Measurements from ENCODE around the gene ARHGAP9. TPM values are rescaled to one million over a fixed set of nuclear protein-coding genes. Genes with fewer than 3 reads are reported as not detected.

ARHGAP9 gene
- total RNA-seq, 1 experiment from 2014 or later: 30.6 TPM

DNA sequence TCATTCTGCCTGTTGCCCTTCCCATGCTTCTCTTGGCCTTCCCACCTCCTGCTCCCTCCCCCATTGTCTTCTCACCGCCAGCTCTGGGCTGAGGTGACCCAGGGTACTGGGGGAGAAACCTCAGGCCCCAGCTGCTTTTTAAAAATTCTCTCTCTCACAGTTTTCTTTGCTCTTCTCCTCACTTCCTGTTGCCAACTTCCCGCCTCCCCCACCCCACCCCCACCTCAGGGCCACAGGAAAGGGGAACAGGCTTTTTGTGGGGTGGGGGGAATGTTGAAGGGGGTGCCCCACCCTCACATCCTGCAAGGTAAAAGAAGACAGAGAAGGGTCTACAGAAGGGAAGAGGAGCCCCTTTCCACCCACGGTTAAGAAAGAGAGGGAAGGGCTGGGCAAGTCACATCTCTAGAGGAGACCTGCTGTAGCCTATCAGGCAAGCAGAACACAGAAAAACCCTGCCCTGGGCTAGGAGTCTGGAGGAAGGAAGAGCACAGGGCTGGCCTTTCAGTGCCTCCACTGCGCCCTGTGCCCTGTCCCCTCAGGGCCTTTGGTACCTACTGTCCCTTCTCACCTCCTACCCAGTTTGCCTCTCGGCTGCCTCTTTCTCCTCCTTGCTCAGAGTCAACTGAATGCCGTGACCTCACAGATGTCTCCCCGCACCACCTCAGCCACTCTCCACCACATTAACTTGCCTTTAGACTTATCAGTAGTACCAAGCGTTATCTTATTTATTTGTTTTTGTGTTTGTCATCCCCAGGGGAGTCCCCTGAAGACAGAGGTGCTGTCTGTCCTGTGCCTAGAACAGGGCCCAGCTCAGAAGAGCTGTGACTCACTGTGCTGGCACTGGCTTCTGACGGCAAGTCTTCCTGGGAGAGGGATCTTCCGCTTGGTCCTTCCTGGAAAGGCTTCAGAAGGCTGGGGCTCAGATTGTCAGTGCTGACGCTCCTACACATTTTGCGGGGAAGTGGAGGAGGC is 1.7 kb downstream of the ARHGAP9 start:
- H3K27me3 ChIP-seq (replicated peaks): no peaks in the 10 kb centered on the region

DNA sequence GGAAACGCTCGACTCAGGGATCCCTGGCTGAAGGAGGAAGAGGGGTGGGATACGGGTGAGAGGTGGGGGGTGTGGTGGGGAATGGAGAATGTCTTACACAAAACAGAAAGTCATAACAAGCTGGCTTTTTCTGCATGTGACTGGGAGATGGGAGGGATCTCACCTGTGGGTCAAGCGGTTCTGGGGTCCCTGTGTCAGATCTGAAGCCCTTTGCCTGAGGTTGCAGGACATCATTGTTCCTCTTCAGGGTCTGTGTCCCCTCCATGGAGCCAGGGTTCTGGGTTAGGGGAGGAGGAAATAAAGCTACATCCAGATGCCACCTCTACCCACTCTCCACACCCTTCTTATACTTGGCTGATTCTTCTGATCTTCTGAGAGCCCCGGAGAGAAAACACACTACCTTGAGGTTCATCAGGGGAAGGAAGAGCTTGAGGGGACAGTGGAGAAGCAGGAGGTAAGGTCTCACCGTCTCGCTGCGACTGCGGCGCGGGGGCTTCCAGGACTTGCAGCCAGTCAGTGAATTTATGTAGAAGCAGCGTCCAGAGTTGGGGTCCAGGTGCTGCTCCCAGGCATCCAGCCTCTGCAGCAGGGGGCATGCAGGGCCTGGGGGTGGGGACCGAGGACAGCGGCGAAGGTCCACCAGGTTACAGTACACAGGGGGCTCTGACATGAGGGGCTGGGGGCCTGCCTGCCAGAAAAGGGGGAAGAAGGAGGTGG is 2.5 kb downstream of the ARHGAP9 start:
- DNase-seq (ENCODE audit: low read depth in 1 of 2, low spot score in 2 of 2): peak; percentile 75 to 96
- no peaks in the 10 kb centered on the region for H3K27me3 ChIP-seq (replicated peaks)
- peak overlapping the region; percentile 4 for H3K27ac ChIP-seq
- H3K4me1 ChIP-seq (replicated peaks): peaks cover 49% of the 10 kb centered on the region
- H3K9me3 ChIP-seq (replicated peaks): no peaks in the 10 kb centered on the region; the same call in 1 of the 2 replicates
- peaks cover 8% of the 10 kb centered on the region for H3K36me3 ChIP-seq
- no peak overlapping the region for H3K4me3 ChIP-seq

More for the DNA sequence above, 1.7 kb downstream of the ARHGAP9 start:
- Histone ChIP-seq H3K36me3 (no peaks in the 10 kb centered on the region), H3K9me3 (replicated peaks) (no peaks in the 10 kb centered on the region), H3K27ac (peak overlapping the region; percentile 4), H3K4me3 (no peak overlapping the region), H3K4me1 (replicated peaks) (peaks cover 57% of the 10 kb centered on the region)
- DNase-seq (ENCODE audit: low read depth in 1 of 2, low spot score in 2 of 2): peak in 1 of 2 experiments; percentile 99

- H3K4me3 ChIP-seq: no peak overlapping the region
These were observed 3.3 kb downstream of the ARHGAP9 start for GRCh38 chr12:57476162-57476992.

GRCh38 chr12:57475271-57476161 is 4.2 kb downstream of the ARHGAP9 start:
- Histone ChIP-seq H3K27ac (no peak overlapping the region), H3K4me1 (replicated peaks) (peaks cover 32% of the 10 kb centered on the region), H3K9me3 (replicated peaks) (no peaks in the 10 kb centered on the region; the same call in 1 of the 2 replicates), H3K36me3 (peaks cover 24% of the 10 kb centered on the region), H3K27me3 (replicated peaks) (no peaks in the 10 kb centered on the region), H3K4me3 (no peak overlapping the region)
- DNase-seq (ENCODE audit: low read depth in 1 of 2, low spot score in 2 of 2): peak in 1 of 2 experiments; percentile 97

More at GRCh38 chr12:57476162-57476992, 3.3 kb downstream of the ARHGAP9 start:
- H3K4me1 ChIP-seq (replicated peaks): peaks cover 41% of the 10 kb centered on the region
- no peak overlapping the region for H3K27ac ChIP-seq
- H3K36me3 ChIP-seq: peaks cover 15% of the 10 kb centered on the region
- no peaks in the 10 kb centered on the region; the same call in 1 of the 2 replicates for H3K9me3 ChIP-seq (replicated peaks)
- peak in 1 of 2 experiments; percentile 97 for DNase-seq (ENCODE audit: low read depth in 1 of 2, low spot score in 2 of 2)
- H3K27me3 ChIP-seq (replicated peaks): no peaks in the 10 kb centered on the region

GRCh38 chr12:57474862-57475261 is 4.8 kb downstream of the ARHGAP9 start:
- peak in 1 of 2 experiments; percentile 94 for DNase-seq (ENCODE audit: low read depth in 1 of 2, low spot score in 2 of 2)
- peaks cover 2% of the 10 kb centered on the region; the same call in 1 of the 2 replicates for H3K9me3 ChIP-seq (replicated peaks)
- peaks cover 28% of the 10 kb centered on the region for H3K4me1 ChIP-seq (replicated peaks)
- H3K27ac ChIP-seq: no peak overlapping the region
- peaks cover 31% of the 10 kb centered on the region for H3K36me3 ChIP-seq
- H3K4me3 ChIP-seq: no peak overlapping the region
- no peaks in the 10 kb centered on the region for H3K27me3 ChIP-seq (replicated peaks)

DNA sequence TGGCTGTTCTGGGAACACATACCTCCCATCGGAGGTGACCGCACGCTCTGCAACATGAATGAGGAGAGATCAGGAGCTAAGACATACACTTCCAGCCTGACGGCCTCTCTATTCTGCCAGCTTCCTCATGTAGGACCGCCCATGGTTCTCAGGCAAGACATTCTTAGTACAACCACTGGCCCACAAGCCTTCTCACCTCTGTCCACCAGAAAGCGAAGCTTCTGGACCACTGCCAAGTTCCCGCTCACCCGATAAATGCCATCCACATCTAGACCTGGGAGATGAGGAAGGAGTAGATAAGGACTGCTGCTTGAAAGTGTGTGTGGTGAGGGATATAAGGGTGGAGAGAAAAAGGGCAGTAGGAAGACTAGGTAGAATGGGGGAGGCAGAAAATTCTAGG is 5.2 kb downstream of the ARHGAP9 start:
- Histone ChIP-seq H3K9me3 (replicated peaks) (peaks cover 3% of the 10 kb centered on the region; the same call in 1 of the 2 replicates), H3K4me3 (no peak overlapping the region), H3K36me3 (peaks cover 35% of the 10 kb centered on the region), H3K27ac (no peak overlapping the region), H3K4me1 (replicated peaks) (peaks cover 24% of the 10 kb centered on the region), H3K27me3 (replicated peaks) (no peaks in the 10 kb centered on the region)
- peak in 1 of 2 experiments; percentile 98 for DNase-seq (ENCODE audit: low read depth in 1 of 2, low spot score in 2 of 2)

GRCh38 chr12:57473886-57474285 is 5.8 kb downstream of the ARHGAP9 start:
- peak; percentile 74 to 94 for DNase-seq (ENCODE audit: low read depth in 1 of 2, low spot score in 2 of 2)
- Histone ChIP-seq H3K36me3 (peaks cover 40% of the 10 kb centered on the region), H3K4me3 (no peak overlapping the region), H3K27me3 (replicated peaks) (no peaks in the 10 kb centered on the region), H3K4me1 (replicated peaks) (peaks cover 19% of the 10 kb centered on the region), H3K27ac (no peak overlapping the region), H3K9me3 (replicated peaks) (peaks cover 3% of the 10 kb centered on the region; the same call in 1 of the 2 replicates)

DNA sequence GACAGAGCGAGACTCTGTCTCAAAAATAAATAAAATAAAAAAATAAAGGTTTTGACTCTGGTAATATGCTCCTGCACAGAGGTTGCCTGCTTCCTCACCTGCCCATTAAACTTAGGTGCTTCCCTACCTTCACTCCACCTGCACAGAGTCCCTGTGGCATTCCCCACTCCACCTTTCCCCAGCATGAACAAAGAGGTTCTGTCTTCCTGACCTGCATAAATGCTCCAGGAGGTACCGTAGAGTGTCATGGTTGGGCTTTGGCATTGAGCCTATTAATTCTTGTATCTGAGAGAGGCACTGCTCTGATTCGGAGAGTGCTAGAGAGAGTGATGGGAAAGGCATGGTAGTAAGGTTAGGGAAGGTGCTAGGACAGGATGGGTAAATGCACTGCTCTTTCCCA is 6.3 kb downstream of the ARHGAP9 start:
- DNase-seq (ENCODE audit: low read depth in 1 of 2, low spot score in 2 of 2): peak; percentile 75 to 90
- no peak overlapping the region for H3K27ac ChIP-seq
- peaks cover 3% of the 10 kb centered on the region; the same call in 1 of the 2 replicates for H3K9me3 ChIP-seq (replicated peaks)
- H3K36me3 ChIP-seq: peaks cover 45% of the 10 kb centered on the region
- no peaks in the 10 kb centered on the region for H3K27me3 ChIP-seq (replicated peaks)
- peaks cover 14% of the 10 kb centered on the region for H3K4me1 ChIP-seq (replicated peaks)
- H3K4me3 ChIP-seq: no peak overlapping the region

GRCh38 chr12:57472391-57472790 is 7.3 kb downstream of the ARHGAP9 start:
- H3K27me3 ChIP-seq (replicated peaks): no peaks in the 10 kb centered on the region
- peaks cover 3% of the 10 kb centered on the region; the same call in 1 of the 2 replicates for H3K9me3 ChIP-seq (replicated peaks)
- no peak overlapping the region for H3K4me3 ChIP-seq
- peaks cover 4% of the 10 kb centered on the region for H3K4me1 ChIP-seq (replicated peaks)
- DNase-seq (ENCODE audit: low read depth in 1 of 2, low spot score in 2 of 2): peak in 1 of 2 experiments; percentile 91
- peaks cover 55% of the 10 kb centered on the region for H3K36me3 ChIP-seq
- H3K27ac ChIP-seq: no peak overlapping the region

- Histone ChIP-seq H3K27ac (no peak overlapping the region), H3K27me3 (replicated peaks) (no peaks in the 10 kb centered on the region), H3K4me1 (replicated peaks) (no peaks in the 10 kb centered on the region)
These were observed 8.0 kb downstream of the ARHGAP9 start for GRCh38 chr12:57471661-57472060.

GRCh38 chr12:57470970-57471656 is 8.6 kb downstream of the ARHGAP9 start:
- peak; percentile 76 to 94 for DNase-seq (ENCODE audit: low read depth in 1 of 2, low spot score in 2 of 2)
- peaks cover 3% of the 10 kb centered on the region; the same call in 1 of the 2 replicates for H3K9me3 ChIP-seq (replicated peaks)
- H3K27ac ChIP-seq: no peak overlapping the region
- peaks cover 68% of the 10 kb centered on the region for H3K36me3 ChIP-seq
- no peak overlapping the region for H3K4me3 ChIP-seq
- H3K4me1 ChIP-seq (replicated peaks): no peaks in the 10 kb centered on the region
- H3K27me3 ChIP-seq (replicated peaks): no peaks in the 10 kb centered on the region

More at GRCh38 chr12:57471661-57472060, 8.0 kb downstream of the ARHGAP9 start:
- Histone ChIP-seq H3K4me3 (no peak overlapping the region), H3K36me3 (peaks cover 63% of the 10 kb centered on the region), H3K9me3 (replicated peaks) (peaks cover 3% of the 10 kb centered on the region; the same call in 1 of the 2 replicates)
- peak in 1 of 2 experiments; percentile 94 for DNase-seq (ENCODE audit: low read depth in 1 of 2, low spot score in 2 of 2)
